Measurements from ENCODE around the gene ICA1L. TPM values are rescaled to one million over a fixed set of nuclear protein-coding genes. Genes with fewer than 3 reads are reported as not detected.
"Not testable (repeated sequence)": the region's sequence is repeated elsewhere in the genome, so short reads cannot be mapped to it uniquely, and the experiment has no call there.

Gene ICA1L
- polyA plus RNA-seq, 6 donors from 2014 or later, result 0.89 to 4.8 (median 3.6) TPM

DNA sequence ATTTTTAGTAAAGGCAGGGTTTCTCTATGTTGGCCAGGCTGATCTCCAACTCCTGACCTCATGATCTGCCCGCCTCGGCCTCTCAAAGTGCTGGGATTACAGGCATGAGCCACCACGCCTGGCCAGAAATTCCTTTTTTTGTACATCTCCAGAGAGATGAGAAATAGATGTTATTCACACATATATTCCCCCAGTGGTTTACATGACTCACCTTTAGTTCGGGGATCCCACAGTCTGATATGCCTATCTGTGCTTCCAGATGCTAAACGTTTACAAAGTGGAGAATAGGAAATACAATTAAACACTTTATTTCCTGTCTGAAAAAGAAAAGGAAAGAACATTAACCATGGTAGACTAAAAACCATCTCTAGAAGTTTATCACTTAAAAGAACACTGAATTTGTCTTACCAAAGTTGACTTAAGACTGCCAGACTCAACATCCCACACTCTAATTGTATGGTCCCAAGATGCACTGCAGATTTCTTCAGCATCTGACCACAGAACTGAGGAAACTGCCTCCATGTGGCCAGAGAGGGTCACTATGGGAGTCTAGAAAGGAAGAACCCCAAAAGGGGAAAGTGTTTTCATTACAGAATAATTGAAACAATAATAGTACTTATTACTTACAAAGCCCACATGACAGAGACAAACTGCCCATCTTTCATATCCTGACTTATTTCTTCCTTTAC is 12.6 kb upstream of the ICA1L start:
- no peaks in the 10 kb centered on the region for H3K9me3 Mint-ChIP-seq
- peaks cover 14 to 15% of the 10 kb centered on the region in 2 donors for H3K36me3 Mint-ChIP-seq
- no peak overlapping the region for H3K4me3 Mint-ChIP-seq
- H3K27ac Mint-ChIP-seq, result no peak overlapping the region
- H3K4me1 Mint-ChIP-seq, result no peaks in the 10 kb centered on the region
- ATAC-seq (ENCODE audit: low read depth in 2 of 2), result no peak
- H3K27me3 Mint-ChIP-seq, result no peaks in the 10 kb centered on the region
- no peak for DNase-seq

DNA sequence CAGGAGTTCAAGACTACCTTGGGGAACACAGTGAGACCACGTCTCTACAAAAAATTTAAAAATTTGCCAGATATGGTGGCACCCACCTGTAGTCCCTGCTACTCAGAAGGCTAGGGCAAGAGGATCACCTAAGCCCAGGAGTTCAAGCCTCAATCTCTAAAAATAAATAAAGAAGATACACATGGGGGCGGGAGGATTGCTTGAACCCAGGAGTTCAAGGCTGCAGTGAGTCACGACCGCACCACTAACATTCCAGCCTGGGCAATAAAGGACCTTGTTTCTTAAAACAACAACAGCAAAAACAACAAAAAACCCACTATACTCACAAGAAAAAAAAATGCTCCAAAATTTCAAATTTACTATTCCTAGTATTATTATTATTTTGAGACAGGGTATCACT is 10.0 kb upstream of the ICA1L start:
- Mint-ChIP-seq H3K4me3 (no peak overlapping the region), H3K4me1 (no peaks in the 10 kb centered on the region), H3K27ac (no peak overlapping the region), H3K9me3 (no peaks in the 10 kb centered on the region), H3K27me3 (no peaks in the 10 kb centered on the region), H3K36me3 (peaks cover 14 to 15% of the 10 kb centered on the region in 2 donors)
- ATAC-seq (ENCODE audit: low read depth in 2 of 2) (no peak), DNase-seq (no peak)

DNA sequence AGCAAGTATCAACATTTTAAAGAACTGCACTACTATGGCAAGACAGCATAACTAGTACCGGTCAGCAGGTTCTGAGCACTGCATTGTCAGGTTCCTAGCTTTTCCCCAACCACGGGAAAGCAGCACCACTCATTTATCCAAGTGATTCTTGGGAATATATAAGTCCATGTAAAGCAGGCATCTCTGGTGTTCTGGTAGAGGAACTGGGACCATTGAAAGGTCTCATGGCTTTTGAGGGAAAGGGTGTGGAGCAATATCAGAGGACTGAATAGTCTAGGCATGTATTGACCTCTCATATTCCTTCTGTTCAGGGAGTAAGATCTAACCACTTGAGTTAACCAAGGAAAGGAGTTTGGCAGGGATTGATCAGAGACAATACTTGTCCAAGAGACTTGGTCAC is 6.1 kb upstream of the ICA1L start:
- Mint-ChIP-seq H3K27me3 (no peaks in the 10 kb centered on the region), H3K4me1 (no peaks in the 10 kb centered on the region), H3K36me3 (peaks cover 0 to 4% of the 10 kb centered on the region in 2 donors), H3K27ac (no peak overlapping the region), H3K4me3 (no peak overlapping the region), H3K9me3 (no peaks in the 10 kb centered on the region)
- DNase-seq, result no peak
- ATAC-seq (ENCODE audit: low read depth in 2 of 2), result no peak

DNA sequence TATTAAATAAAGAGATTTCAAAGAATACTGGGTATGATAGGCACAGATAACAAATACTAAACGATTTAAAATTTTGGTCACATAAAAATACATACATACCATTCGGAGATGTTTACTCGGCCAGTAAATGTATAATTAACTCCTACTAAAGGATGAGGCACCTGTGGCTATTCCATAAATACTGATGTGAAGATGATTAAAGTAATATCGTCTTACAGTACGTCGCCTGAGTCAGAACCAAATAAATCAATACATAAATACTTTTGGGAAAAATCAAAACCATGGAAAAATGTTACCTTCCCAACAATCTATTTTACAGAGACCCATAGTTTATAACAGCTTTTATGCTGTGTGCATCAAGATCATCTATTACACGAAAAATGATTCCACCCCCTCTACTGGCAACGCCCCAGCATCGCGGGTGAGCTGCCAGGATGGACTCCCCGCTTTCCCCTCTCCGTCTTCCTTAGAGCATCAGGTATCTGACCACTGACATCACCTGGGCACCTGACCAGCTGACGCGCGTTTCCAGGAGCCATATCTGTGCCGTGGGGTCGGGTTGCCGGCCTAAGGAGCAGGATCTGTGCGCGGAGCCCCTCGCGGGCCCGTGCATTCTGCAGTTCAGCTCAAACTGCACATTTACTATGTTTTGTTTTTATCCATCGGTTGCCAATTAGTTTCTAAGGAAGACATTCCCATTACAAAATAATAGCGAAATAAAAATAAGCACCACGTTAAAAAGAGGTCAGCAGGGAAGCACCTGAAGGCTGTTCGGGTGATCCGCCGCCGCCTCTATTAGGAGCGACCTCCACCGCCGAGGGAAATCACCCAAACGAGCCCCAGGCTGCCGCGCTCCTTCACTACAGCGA is 901 bp downstream of the ICA1L start:
- H3K27me3 Mint-ChIP-seq, result no peaks in the 10 kb centered on the region
- H3K9me3 Mint-ChIP-seq, result no peaks in the 10 kb centered on the region

DNA sequence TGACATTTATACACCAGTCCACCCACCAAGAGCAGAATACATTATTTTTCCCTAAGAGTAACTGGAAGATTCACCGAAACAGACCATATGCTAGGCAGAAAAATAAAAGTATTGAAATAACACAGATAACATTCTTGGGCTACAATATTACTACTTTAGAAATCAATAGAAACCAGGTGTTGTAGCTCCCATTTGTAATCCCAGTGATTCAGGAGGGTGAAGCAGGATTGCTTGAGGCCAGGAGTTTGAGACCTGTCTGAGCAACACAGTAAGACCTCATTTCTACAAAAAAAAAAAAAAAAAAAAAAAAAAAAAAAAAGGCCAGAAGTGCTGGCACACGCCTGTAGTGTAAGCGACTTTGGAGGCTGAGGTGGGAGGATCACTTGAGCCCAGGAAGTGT is 9.6 kb downstream of the ICA1L start:
- DNase-seq (no peak), ATAC-seq (ENCODE audit: low read depth in 2 of 2) (no peak)
- Mint-ChIP-seq H3K27ac (no peak overlapping the region), H3K4me3 (no peak overlapping the region), H3K4me1 (no peaks in the 10 kb centered on the region), H3K36me3 (no peaks in the 10 kb centered on the region), H3K27me3 (no peaks in the 10 kb centered on the region), H3K9me3 (peaks cover 0 to 10% (median 0%) of the 10 kb centered on the region in 7 donors)

More for the DNA sequence above, 901 bp downstream of the ICA1L start:
- no peaks in the 10 kb centered on the region for H3K36me3 Mint-ChIP-seq
- H3K4me3 Mint-ChIP-seq, result peak overlapping the region; percentile 88 to 98 (median 97)
- H3K27ac Mint-ChIP-seq, result peak overlapping the region; percentile 63 to 92 (median 72)
- peaks cover 4 to 12% (median 9%) of the 10 kb centered on the region in 3 donors for H3K4me1 Mint-ChIP-seq
- peak; percentile 54 for DNase-seq
- ATAC-seq (ENCODE audit: low read depth in 2 of 2), result peak; percentile 82 to 86

DNA sequence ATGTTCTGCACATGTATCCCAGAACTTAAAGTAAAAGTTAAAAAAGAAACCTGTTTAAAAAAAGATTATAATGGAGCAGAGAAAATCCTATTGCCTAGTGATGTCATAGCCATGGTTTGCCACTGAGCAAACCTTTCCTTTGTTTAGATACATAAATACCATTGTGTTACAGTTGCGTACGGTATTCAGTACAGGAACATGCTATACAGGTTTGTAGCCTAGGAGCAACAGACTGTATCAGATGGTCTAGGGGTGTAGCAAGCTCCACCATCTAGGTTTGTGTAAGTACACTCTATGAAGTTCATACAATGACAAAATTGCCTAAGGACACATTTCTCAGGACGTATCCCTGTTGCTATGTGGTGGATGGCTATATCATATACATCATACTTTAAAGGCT is 13.0 kb downstream of the ICA1L start:
- Mint-ChIP-seq H3K4me1 (no peaks in the 10 kb centered on the region), H3K27ac (no peak overlapping the region), H3K36me3 (no peaks in the 10 kb centered on the region), H3K4me3 (no peak overlapping the region), H3K27me3 (no peaks in the 10 kb centered on the region), H3K9me3 (peaks cover 0 to 15% (median 4%) of the 10 kb centered on the region in 7 donors)
- no peak for DNase-seq
- no peak for ATAC-seq (ENCODE audit: low read depth in 2 of 2)

DNA sequence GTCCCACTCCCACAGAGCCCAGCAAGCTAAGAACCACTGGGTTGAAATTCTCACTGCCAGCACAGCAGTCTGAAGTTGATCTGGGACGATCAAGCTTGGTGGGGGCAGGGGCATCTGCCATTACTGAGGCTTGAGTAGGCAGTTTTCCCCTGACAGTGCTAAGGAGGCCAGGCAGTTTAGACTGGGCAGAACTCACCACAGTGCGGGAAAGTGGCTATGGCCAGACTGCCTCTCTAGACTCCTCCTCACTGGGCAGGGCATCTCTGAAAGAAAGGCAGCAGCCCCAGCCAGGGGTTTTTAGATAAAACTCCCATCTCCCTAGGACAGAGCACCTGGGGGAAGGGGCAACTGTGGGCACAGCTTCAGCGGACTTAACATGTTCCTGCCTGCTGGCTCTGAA is 22.2 kb downstream of the ICA1L start:
- not testable (repeated sequence) for H3K4me3 Mint-ChIP-seq; H3K36me3 Mint-ChIP-seq; H3K27ac Mint-ChIP-seq; ATAC-seq (ENCODE audit: low read depth in 2 of 2); DNase-seq; H3K27me3 Mint-ChIP-seq; H3K9me3 Mint-ChIP-seq
- peaks cover 0 to 11% (median 11%) of the 10 kb centered on the region in 3 donors for H3K4me1 Mint-ChIP-seq

DNA sequence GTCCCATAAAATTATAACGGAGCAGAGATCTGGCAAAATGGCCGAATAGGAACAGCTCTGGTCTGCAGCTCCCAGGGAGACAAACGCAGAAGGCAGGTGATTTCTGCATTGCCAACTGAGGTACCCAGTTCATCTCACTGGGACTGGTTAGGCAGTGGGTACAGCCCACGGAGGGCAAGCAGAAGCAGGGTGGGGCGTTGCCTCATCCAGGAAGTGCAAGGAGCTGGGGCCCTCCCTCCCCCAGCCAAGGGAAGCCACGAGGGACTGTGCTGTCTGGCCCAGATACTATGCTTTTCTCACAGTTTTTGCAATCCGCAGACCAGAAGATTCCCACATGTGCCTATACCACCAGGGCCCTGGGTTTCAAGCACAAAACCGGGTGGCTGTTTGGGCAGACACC is 22.8 kb downstream of the ICA1L start:
- no peaks in the 10 kb centered on the region for H3K36me3 Mint-ChIP-seq
- DNase-seq (no peak), ATAC-seq (ENCODE audit: low read depth in 2 of 2) (peak in 1 of 2 donors; percentile 35)
- H3K27me3 Mint-ChIP-seq, result no peaks in the 10 kb centered on the region
- H3K4me3 Mint-ChIP-seq, result peak overlapping the region in 1 of 8 donors; percentile 13
- H3K27ac Mint-ChIP-seq, result no peak overlapping the region
- H3K4me1 Mint-ChIP-seq, result peaks cover 0 to 11% (median 11%) of the 10 kb centered on the region in 3 donors
- peaks cover 0 to 6% (median 0%) of the 10 kb centered on the region in 7 donors for H3K9me3 Mint-ChIP-seq

DNA sequence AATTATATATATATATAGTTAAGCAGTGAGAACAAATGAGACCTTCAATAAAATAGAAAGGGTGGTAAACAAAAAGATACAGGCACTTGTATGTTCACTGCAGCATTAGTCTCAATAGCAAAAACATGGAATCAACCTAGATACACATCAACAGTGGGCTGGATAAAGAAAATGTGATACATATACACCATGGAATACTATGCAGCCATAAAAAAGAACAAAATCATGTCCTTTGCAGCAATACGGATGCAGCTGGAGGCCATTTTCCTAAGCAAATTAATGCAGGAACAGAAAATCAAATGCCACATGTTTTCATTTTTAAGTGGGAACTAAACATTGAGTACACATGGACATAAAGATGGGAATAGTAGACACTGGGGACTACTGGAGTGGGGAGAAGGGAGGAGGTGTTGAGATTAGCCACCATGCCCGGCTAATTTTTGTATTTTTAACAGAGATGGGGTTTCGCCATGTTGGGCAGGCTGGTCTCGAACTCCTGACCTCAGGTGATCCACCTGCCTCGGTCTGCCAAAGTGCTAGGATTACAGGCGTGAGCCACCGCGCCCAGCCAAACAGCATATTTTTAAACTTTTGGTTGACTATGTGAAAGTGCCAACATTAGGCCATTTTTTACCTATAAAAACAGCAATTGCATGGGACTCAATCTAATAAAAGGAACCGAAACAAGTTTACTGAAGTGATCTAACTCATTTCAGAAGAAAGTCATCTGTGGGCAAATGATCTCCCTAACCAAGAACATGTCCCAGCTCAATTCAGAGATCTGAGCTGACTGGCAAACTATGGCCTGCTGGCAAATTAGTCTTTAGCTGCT is 23.7 kb downstream of the ICA1L start:
- H3K27me3 Mint-ChIP-seq, result no peaks in the 10 kb centered on the region
- H3K4me1 Mint-ChIP-seq, result peaks cover 0 to 11% (median 11%) of the 10 kb centered on the region in 3 donors
- H3K4me3 Mint-ChIP-seq, result no peak overlapping the region
- peaks cover 2 to 4% of the 10 kb centered on the region in 2 donors for H3K36me3 Mint-ChIP-seq
- no peak for DNase-seq
- no peak overlapping the region for H3K27ac Mint-ChIP-seq
- ATAC-seq (ENCODE audit: low read depth in 2 of 2), result peak; percentile 56 to 79
- H3K9me3 Mint-ChIP-seq, result peaks cover 0 to 9% (median 5%) of the 10 kb centered on the region in 7 donors

DNA sequence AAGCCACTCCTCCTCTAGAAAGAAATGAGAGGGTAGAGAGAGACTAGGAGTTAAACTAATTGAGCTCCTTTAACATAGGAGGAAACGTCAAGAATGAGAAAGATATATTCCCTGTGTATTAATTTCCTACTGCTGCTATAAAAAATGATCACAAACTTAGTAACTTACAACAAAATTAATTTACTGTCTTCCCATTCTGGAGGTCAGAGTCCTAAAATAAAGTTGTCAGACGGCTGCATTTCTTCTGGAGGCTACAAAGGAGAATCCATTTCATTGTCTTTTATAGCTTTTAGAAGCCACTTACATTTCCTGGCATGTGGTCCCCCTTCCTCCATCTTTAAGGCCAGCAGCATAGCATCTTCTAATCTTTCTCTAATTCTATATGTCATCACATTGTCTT is 26.9 kb downstream of the ICA1L start:
- Mint-ChIP-seq H3K27me3 (no peaks in the 10 kb centered on the region), H3K27ac (no peak overlapping the region), H3K9me3 (peaks cover 5 to 20% (median 12%) of the 10 kb centered on the region in 7 donors), H3K4me3 (no peak overlapping the region), H3K4me1 (peaks cover 0 to 11% (median 5%) of the 10 kb centered on the region in 3 donors), H3K36me3 (peaks cover 4 to 11% of the 10 kb centered on the region in 2 donors)
- DNase-seq (no peak), ATAC-seq (ENCODE audit: low read depth in 2 of 2) (no peak)

DNA sequence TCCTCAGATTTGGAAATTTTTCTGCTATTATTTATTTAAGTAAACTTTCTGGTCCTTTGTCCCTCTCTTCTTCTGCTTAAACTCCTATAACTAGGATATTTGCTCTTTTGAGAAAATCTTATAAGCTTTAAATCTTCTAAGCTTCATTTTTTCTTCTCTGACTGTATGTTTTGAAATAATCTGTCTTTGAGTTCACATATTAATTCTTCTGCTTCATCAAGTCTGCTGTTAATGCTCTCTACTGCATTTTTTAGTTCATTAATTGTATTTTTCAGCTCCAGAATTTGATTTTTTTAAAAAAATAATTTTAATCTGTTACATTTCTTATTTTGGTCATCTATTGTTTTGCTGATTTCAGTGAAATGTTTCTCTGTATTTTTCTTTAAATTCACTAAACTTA is 28.9 kb downstream of the ICA1L start:
- Mint-ChIP-seq H3K4me3 (no peak overlapping the region), H3K27me3 (no peaks in the 10 kb centered on the region), H3K9me3 (peaks cover 5 to 16% (median 12%) of the 10 kb centered on the region in 7 donors), H3K4me1 (no peaks in the 10 kb centered on the region), H3K27ac (no peak overlapping the region), H3K36me3 (peaks cover 4 to 11% of the 10 kb centered on the region in 2 donors)
- no peak for DNase-seq
- ATAC-seq (ENCODE audit: low read depth in 2 of 2), result no peak

DNA sequence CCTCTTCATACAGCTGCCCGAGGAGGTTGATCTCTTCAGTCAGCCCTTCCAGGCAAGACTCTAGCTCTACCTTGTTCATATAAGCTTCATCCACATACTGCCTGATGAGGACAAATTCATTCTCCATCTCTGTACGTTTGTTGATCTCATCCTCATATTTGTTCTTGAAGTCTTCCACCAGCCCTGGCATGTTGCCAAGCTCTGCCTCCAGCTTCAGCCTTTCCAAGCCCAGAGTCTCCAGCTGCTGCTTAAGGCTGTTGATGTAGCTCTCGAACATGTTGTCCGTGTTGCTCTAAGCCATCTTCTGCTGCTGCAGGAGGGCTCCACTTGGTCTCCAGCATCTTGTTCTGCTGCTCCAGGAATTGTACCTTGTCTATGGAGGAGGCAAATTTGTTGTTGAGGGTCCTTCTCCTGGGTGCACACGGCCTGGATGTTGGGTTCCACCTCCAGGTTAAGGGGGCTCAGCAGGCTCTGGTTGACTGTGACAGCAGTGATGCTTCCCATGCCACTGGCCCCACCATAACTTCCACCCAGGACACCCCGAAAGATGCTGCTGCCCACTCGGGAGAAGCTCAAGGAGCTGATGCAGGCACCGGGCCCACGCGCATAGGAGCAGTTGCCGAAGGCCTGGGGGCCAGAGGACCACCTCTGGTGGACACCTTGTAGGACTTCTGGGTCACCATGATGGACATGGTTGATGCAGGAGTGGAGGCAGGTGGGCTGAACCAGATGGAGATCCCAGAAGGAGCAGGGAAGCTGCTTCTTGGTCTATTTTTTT is 30.3 kb downstream of the ICA1L start:
- Mint-ChIP-seq H3K9me3 (peaks cover 5 to 16% (median 12%) of the 10 kb centered on the region in 7 donors), H3K27ac (no peak overlapping the region), H3K4me3 (no peak overlapping the region), H3K36me3 (peaks cover 4 to 11% of the 10 kb centered on the region in 2 donors), H3K27me3 (no peaks in the 10 kb centered on the region), H3K4me1 (no peaks in the 10 kb centered on the region)
- DNase-seq, result no peak
- no peak for ATAC-seq (ENCODE audit: low read depth in 2 of 2)

Data from naive B cell (primary cell).